Measurements from ENCODE around the gene KIFC1.
"Not testable (repeated sequence)": the region's sequence is repeated elsewhere in the genome, so short reads cannot be mapped to it uniquely, and the experiment has no call there.

Gene KIFC1

GRCh38 chr6:33375143-33375671 lies 16.4 kb upstream of the KIFC1 start:
- no peak for DNase-seq (ENCODE audit: low spot score)

DNA sequence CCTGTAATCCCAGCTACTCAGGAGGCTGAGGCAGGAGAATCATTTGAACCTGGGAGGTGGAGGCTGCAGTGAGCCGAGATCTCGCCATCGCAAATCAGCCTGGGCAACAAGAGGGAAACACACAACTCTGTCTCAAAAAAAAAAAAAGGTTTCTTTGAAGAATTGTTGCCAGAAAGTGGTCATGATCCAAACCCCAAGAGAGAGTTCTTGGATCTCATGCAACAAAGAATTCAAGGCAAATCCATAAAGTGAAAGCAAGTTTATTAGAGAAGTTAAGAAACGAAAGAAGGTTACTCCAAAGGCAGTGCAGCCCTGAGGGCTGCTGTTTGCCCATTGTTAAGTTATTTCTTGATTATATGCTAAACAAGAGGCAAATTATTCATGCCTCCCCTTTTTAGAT lies 14.5 kb upstream of the KIFC1 start:
- no peak for DNase-seq (ENCODE audit: low spot score)

GRCh38 chr6:33379184-33379583 lies 12.4 kb upstream of the KIFC1 start:
- DNase-seq (ENCODE audit: low spot score): not testable (repeated sequence)

DNA sequence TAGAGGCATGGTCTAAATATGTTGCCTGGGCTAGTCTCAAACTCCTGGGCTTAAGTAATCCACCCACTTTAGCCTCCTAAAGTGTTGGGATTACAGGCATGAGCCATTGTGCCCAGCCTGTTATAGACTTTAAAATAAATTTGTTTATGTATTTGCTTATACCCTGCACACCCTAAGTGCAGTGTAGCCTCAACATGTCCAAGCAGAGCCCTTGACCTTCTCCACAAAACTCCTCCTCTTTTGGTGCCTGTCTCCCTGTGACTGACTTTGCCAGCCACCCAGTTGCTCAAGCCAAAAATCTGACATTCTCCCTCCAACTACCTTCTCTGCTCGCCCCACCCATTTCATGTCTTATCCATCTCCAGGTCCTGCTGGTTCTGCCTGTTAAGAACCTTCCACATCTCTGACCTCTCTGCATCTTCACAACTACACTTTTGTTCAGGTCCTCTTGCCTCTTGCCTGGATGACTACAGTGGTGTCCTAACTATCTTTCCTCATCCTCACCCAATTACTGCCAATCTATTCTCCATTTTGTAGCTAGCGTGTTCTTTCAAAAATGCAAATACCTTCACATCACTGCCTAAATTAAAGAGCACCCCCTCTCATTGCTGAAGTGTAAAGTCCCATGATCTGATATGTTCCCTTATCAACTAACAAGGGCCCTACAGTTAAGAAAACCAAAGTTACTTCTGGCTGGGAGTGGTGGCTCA lies 11.2 kb upstream of the KIFC1 start:
- no peak for DNase-seq (ENCODE audit: low spot score)

DNA sequence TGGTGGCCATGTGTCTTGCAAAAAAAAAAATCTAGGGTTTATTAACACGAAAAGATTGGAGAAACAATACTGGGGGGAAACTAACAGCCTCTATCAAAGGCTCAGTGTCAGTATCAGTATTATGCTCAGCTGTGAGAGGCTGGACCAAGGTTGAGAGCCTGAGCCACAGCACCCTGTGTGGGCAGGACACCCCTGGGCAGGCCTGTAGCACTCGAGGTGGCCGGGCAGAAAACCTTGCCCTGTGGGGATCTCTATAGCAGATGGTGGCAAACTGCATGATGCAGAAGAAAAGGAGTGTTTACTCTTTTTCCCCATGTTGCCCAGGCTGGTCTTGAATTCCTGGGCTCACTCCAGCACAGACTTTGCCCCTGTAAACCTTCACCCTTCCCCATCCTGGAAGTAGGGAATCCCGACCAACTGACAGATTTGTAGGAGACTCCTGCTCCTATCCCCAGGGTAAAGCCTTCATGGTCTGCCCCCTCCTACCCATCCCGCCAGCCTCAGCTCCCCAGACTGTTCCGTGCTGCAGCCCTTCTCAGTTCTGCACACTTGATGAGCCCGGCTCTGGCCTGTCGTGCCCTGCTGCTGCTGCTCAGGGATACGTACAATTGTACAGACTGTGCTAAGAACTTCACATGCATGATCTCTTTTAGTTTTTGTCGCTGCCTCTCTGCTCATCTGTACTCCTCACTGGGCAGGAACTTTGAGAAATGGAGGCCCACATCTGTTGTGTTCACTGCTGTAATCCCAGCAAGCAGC lies 8.0 kb upstream of the KIFC1 start:
- DNase-seq (ENCODE audit: low spot score): no peak

DNA sequence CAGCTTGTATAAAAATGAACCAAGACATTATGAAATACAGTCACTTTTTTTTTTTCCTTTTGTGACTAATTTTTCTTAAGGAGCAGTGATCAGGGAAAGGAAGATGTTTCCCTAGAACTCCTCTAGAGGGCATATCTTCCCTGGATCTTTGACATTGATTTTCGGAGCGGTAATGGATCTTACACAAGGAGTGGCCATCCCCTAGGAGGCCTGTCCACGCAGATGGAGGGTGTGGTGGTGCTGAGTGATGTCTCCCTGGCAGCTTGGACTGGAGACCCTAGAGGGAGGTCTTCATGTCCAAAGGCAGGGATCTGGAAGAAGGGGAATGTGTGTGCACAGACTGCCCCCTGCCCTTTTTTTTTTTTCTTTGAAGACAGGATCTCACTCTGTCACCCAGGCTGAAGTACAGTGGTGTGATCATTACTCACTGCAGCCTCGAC lies 7.0 kb upstream of the KIFC1 start:
- peak; percentile 77 for DNase-seq (ENCODE audit: low spot score)

DNA sequence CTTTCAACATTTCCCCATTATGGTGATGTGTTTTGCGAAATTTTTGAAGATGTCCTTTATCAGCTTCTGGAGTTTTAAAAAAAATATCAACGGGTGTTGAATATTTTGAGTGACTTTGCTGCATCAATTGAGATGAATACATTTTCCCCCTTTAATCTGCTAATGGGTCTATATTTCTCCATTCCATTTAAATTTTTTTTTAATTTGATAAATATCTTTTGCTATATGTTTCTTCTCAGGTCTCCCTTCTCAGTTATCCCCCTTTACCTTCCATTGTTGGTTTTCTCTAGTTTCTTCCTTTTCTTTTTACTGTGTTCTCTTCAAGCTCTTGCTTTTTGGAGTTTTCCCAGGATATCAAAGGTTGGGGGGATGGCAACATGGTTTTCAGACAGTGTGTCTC lies 1.4 kb upstream of the KIFC1 start:
- no peak for DNase-seq (ENCODE audit: low spot score)

DNA sequence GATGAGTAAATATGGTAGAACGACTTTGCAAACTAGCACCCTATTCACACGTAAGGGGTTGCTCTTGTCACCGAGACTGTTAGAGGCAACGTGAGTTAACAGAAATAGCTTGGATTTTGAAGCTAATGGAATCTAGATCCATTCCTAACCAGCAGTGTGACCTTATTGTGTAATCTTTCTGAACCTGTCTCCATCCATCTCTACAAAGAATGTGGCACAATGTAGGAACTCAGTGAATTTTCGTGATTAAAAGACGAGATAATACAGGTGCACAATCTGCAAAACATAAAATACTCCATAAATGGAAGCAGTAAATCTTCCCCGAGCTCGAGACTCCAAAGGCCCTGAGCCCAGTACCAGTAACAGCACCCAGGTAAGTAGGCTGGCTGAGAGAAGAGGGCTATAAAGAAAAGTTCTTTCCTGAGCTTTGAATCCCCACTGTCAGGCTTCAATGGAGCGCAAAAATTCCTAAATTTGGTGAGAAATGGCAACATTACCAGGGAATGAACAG lies 801 bp upstream of the KIFC1 start:
- DNase-seq (ENCODE audit: low spot score): no peak

DNA sequence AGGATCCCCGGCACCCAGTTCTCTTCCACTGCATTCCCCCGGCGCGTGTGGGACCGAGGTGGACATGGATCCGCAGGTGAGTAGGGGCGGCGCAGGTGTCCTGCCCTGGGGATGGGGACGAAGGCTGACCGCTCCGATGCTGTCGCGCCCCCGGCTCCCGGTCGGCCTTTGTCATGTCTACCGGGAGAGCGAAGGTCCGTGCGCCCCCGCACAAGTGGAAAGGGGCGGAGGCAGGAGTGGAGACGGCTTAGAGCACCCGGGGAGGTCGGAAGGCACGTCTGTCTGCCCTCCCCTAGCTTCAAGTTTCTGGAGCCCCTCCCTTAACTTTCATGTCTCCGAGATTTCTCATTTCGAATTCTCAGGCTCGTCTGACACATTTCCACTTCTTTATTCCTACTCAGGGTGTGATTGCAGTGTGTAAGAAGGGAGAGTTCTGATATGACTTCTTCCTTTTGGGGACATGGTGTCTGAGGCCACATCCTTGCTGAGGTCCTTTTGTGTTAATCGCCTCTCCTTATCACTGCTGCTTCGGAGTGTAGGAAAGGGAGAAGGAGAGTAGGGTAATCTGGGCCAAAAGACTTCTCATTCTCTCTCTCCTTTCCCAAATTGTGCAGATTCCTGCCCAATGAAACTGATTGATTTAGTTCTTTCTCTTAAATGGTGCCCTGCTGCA lies 435 bp downstream of the KIFC1 start:
- no peak for DNase-seq (ENCODE audit: low spot score)

- no peak for DNase-seq (ENCODE audit: low spot score)
Measured at GRCh38 chr6:33392595-33392948, 949 bp downstream of the KIFC1 start.

GRCh38 chr6:33392979-33393378 lies 1.4 kb downstream of the KIFC1 start:
- no peak for DNase-seq (ENCODE audit: low spot score)

DNA sequence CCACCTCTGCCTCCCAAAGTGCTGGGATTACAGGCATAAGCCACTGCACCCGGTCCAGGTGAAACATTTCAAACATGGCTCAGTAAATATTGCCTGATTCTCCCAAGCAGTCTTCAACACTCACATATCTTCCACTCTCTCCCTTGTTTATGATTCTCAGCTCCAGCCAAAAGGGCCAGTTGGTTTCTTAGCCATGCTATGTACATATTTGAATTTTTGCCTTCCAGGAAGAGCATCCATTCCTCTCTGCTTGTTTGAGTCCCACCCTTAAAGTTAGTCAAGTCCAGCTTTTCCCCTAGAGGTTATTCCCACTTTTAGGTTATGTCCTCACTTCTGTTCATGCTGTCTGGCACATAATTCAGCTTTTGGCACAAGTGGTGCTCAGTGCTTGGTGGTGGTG lies 5.9 kb downstream of the KIFC1 start:
- DNase-seq (ENCODE audit: low spot score): no peak

DNA sequence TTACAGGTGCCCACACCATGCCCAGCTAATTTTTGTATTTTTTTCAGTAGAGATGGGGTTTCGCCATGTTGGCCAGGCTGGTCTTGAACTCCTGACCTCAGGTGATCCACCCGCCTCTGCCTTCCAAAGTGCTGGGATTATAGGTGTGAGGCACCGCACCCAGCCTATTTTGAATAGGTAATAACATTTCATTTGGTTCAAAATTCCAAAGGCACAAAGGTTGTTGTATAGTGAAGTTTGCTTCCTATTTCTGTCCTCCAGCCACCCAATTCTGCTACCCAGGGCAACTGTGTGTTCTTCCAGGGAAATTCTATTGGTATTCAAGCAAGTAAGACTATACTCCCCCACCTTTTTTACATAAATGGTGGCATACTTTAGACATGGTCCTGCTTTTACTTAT lies 7.0 kb downstream of the KIFC1 start:
- not testable (repeated sequence) for DNase-seq (ENCODE audit: low spot score)

DNA sequence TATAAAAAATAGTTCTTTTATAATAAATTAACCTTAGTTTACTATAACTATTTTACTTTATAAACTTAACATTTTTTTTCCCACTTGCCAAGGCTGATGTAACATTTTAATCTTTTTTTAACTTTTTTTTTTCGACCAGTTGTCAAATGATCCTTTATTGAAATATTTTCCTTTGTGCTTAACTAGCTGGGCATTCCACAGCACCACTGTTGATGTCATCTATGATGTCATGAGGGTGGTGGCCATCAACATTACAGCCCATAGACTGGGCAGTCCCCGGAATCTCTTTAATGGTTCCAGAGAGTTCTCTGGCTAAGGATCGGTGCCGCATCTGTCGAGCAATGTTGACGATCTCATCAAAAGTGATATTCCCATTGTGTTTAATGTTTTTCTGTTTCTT lies 8.3 kb downstream of the KIFC1 start:
- not testable (repeated sequence) for DNase-seq (ENCODE audit: low spot score)

- DNase-seq (ENCODE audit: low spot score): no peak
Measured at GRCh38 chr6:33404884-33405283, 13.3 kb downstream of the KIFC1 start.

DNA sequence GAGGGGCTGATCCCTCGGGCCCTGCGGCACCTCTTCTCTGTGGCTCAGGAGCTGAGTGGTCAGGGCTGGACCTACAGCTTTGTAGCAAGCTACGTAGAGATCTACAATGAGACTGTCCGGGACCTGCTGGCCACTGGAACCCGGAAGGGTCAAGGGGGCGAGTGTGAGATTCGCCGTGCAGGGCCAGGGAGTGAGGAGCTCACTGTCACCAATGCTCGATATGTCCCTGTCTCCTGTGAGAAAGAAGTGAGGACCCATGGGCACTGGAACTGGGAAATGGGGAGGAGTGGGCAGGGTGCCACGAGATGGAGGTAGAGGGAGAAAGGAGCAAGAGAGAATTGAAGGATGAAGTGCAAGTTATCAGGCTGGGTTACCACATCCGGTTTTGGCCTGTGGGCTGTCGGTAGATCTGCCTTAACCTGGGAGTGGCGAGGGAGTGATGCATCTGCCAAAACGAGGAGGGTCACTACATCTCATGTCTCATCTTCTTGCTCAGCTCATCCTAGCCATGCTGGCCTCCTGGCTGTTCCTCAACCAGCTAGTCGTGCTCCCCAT lies 13.8 kb downstream of the KIFC1 start:
- DNase-seq (ENCODE audit: low spot score): no peak

- DNase-seq (ENCODE audit: low spot score): no peak
Measured at GRCh38 chr6:33406126-33406525, 14.5 kb downstream of the KIFC1 start.

- DNase-seq (ENCODE audit: low spot score): no peak
Measured at GRCh38 chr6:33407132-33407718, 15.6 kb downstream of the KIFC1 start.

- DNase-seq (ENCODE audit: low spot score): peak; percentile 99
Measured at GRCh38 chr6:33410050-33410710, 18.6 kb downstream of the KIFC1 start.

GRCh38 chr6:33410711-33411631 lies 19.3 kb downstream of the KIFC1 start, which contains the start of gene PHF1:
PHF1 (plus strand) TSS chr6:33411014; CDS start chr6:33412264, 1,250 bp downstream.
- peak; percentile 91 for DNase-seq (ENCODE audit: low spot score)
